Measurements from ENCODE around the gene HJURP.

The HJURP gene

DNA sequence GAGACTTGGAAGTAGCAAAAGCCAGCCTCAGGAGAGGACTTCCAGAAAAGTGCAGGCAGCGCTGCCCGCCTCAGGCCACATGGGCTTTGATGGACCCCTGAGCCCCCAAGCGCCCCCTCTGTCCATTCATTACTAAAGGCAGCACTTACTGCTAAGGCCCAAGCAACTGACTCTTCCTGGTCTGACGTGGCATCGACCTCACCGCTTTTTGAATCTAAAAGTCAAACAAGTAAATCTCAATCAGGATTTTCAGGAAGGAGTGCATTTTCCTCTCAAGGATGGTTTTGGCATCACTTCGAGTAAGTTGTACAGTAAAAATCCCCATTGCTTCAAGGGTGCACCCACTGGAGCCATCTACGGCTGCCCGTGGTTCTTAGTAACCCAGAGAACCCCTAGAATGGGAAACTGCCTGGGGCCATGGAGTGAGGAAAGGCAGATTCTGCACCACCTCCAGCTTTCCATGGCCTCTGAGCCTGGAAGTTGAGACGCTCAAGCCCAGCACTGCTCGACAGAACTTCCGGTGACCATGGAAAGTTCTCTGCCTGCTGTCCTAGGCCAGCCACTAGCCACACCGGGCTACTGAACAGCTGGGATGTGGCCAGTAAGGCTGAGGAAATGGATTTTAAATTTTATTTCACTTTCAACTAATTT, 7.0 kb downstream of the HJURP start:
- DNase-seq = no peak

- no peak for DNase-seq
Observed at GRCh38 chr2:233846387-233847247, 7.7 kb downstream of the HJURP start.

DNA sequence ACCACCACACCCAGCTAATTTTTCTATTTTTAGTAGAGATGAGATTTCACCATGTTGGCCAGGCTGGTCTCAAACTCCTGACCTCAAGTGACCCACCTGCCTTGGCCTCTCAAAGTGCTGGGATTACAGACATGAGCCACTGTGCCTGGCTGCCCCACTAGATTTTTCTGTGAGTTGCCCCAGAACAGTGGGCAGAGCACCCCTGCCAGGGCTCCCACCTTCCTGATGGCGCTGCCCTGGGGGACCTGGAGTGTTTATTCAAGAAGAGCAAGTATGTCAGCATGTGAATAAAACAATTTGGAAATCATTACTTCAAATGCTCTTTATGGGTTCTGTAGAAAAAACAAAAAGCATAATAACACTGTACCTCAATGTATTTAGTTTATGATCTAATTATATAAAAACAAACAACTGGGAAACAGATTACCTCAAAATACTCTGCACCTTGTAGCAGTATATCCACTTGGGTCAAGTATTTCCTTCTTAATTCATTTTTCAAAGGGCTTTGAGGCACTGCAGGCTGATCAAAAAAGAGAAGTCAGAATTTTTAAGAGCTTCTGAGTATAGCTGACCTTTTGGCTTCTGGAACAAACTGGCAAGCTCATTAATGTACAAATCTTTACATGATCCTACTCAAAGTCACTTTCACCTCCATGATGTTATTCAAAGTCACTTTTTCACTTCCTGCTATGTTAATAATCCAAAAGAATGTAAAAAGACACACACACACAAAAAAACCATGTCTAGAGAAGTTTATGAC, 8.9 kb downstream of the HJURP start:
- no peak for DNase-seq

DNA sequence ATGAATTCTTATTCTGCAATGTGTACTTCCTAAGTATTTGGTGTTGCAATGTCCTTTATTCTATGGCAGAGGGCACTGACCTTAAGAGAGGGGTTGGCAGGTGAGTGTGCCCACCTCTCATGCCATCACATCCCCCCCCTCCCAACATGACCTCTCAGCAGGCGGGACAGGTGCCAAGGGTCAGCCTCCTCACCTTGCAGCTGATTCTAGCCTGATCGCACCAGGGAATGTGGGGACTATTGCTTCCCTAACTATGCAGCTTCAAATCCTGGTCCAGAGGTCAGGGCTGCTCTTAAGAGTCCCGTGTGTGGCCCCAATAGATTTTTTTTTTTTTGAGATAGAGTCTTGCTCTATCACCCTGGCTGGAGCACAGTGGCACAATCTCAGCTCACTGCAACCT, 9.5 kb downstream of the HJURP start:
- no peak for DNase-seq

GRCh38 chr2:233844064-233844807, 10.1 kb downstream of the HJURP start:
- DNase-seq = no peak

GRCh38 chr2:233841183-233841582, 13.2 kb downstream of the HJURP start:
- no peak for DNase-seq

- DNase-seq = no peak
Observed at GRCh38 chr2:233840520-233840919, 13.8 kb downstream of the HJURP start.

DNA sequence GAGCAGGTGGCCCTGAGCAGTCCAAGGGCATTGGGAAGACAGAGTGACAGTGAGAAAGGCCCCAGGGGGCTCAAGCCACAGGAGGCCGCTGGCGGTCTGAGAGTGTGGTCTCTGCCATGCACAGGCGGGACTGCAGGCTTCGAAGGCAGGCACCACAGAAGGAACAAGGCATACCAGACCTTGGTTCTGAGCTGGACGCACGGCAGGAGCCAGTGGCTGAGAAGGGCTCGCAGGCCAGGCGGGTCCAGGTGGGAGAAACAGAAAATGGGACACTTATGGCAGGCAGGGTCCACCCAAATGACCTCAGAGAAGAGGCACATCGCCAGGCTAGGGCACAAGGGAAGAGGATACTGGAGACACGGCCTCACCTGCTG, 14.9 kb downstream of the HJURP start:
- DNase-seq = no peak

DNA sequence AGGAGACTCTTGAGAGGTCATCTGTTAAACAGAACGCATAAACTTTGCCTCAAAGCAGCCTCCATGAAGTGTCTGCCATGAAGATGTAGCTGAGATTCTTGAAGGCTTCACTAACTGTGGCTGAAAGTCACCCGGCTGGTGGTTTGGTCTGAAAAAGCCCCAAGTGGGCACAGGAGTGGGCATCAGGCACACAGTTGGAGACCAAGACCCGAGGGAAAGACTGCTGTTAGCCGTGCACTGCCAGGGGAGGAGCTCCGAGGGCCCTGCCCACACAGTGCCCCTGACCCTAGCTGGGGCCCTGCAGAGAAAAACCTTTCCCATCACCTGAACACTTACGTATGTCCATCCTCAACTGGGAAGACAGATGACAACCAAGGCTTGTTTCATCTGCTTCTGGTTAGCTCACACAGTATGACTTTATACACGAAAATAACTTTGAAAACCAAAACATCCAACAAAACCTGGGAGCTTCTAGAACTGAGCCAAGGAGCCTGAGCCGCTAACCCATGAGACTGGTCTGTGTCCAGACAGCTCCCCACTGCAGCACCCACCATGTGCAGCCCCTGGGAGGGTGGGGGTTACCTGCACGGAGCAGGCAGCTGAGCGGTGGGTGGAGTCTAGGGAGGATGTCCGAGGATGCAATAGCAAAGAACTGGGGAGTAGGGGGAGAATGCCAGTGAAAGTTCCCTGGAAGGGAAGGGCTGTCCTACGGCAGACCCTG, 15.4 kb downstream of the HJURP start:
- DNase-seq = no peak

- no peak for DNase-seq
Observed at GRCh38 chr2:233838251-233838650, 16.1 kb downstream of the HJURP start.

GRCh38 chr2:233837694-233838229, 16.6 kb downstream of the HJURP start:
- DNase-seq = no peak

DNA sequence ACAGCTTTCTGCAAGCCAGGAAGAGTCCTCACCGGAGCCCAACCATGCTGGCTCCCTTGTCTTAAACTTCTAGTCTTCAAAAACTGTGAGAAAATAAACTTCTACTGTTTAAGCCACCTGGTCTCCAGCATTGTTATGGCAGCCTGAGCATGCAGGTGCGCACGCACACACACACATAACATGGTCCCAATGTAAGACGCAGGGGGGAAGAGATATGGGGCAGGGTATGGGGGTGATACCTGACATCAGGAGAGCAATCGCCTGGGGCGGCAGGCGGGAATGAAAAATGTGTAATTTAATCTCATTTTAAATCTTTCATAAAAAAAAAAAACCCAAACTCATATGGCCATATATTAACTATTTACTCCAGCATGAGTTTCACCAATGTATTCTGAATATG, 18.0 kb downstream of the HJURP start:
- DNase-seq = no peak

DNA sequence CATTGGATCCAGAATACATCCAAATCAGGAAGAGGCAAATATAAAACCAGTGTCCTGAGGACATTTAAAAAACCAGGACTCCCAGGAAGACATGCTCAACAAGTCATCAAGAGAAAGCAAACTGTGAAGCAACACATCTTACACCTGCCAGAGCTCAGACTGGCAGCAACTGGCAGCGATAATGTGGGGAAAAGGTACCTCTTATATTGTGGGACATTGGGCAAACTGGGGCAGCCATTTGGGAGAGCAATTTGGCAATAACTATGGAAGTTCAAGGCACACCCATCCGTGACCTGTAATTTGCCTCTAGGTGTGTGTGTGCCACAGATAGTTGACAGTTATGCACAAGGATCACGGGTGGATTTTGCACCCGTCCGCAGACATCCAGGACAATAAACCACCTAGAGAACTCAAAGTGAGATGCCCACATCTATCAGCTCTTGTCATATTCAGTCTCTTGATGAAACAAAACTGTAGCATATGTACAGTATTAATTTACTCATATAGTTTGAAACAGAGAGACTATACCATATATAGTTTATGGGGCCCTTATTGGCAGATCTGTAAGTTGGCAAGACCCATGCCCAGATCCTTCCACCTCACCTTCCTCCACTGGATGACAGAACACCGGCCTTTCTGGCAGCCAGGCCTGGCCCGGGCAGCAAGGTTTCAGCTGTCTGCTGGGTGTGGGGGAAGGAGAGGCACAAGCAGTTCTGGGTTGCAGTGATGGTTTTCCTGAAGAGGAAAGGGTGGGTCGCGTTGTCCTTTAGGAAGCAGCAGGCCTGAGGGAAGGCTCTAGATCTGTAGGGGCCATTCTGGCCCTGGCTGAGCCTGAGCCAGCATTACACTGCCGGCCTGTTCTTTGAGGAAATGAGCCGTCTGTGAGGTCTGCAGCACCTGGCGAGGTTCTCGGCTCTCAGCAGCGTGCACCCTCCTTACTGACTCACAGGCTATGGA, 18.8 kb downstream of the HJURP start:
- DNase-seq = no peak

DNA sequence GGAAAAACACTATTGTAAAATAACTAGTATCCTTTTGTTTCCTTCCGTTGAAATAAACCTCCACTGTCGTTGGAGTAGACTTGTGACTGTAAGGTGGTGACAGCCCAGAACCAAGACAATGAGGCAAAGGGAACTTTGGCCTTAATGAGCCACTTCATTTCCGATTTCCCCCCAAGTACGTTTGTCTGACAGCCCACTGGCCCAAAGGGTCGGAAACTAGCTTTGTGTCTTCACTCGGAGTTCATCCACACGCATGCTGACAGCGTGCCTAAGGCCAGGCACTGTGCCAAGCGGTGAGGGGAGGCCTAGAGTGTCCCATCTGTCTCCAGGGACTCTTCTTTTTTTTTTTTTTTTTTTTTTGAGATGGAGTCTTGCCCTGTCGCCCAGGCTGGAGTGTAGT, 21.0 kb downstream of the HJURP start:
- no peak for DNase-seq

- no peak for DNase-seq
Observed at GRCh38 chr2:233832869-233833311, 21.4 kb downstream of the HJURP start.

DNA sequence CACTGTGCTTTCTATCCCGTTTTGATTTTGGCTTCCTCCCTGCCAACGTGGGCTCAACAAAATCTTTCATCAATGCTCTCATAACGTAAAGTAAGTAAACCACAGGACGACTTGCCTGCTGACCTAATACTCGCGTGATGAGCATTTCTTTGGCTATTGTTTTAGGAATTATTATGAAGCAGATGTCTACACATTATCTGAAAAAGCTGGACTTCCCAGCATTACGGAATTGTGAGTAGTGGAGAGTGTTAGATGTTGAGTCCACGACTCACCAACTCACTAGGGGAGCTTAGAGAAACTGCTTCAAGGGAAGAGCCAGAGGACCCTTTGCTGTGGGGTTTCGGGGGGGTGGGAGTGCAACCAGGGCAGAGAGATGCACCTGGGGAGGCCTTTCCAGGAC, 21.9 kb downstream of the HJURP start:
- no peak for DNase-seq

DNA sequence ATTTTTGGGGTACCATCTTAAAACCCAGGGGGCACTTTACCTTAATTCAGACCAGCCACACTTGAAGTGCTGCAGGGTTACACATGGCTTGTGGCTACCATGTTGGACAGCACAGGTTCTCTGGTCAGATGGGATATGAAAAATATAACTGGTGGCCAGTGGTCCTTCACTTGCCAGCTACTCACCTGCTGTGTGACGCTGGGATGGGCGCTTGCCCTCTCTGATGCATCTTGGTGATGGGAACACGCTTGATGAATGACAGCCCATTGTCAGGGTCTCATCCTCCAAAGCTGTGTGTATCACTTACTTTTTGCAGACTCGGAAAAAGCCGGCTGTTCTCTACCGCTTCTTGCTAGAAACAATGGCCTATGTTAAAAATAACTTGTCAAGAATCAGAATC, 22.5 kb downstream of the HJURP start:
- no peak for DNase-seq

DNA sequence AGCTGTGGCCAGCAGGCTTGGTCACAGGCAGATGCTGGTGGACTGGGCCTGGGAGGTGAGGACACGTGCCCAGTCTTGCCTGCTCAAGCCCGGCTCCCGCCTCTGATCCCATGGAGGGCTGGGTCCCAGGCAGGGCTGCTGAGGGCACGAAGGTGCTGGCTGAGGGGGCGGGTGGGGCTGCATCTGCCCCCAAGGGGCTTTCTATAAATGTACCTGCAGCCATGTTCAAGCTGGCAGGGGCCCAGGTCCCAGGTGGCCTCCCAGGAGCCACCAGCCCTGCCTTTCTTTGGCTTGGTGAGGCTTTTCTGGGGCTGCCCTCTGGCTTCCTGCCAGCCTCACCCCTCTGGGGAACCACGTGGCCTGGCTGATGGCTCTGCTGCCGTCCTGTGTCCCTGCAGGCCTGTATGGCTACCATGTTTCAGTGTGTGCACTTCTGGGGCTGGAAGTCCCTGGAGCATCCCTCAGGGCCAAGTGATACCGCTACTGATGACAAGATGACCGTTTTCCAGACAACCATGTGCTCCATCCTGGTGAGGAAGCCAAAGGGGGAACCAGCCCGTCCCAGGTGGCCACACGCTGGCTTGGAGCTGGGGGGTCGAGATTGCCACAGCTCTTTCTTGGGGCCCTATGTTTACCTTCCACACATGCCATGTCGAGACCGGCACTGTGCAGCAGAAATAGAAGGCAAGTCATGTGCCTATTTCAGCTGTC, 23.2 kb downstream of the HJURP start:
- no peak for DNase-seq

- DNase-seq = no peak
Observed at GRCh38 chr2:233830111-233830802, 24.1 kb downstream of the HJURP start.
